Left colon (tissue), 2 donors: ENCODE data around the gene RBP3. TPM values are rescaled to one million over a fixed set of nuclear protein-coding genes. Genes with fewer than 3 reads are reported as not detected.
A peak's percentile ranks its signal among the peaks of the same experiment; 100 is the strongest.

Experiments
- ATAC-seq: fragments of 200-7000 bp; cut with Tn5 transposase; one replicate; pipeline ENCODE4 v1.9.1; 2020; ENCODE audit warnings: mild to moderate bottlenecking, moderate library complexity
- DNase-seq, 2 donors: peaks; one replicate each; pipeline ENCODE4 v3.0.0-alpha.2; 2020
- intact Hi-C, 2 donors: fragments of 100-400 bp; cut with DNase I in 1 of 2; cut with micrococcal nuclease in 1 of 2; formaldehyde crosslinking; loops; one replicate each; pipeline versions ENCODE4 v1.11.2 to v1.14.0; 2022; cut with DNase I, micrococcal nuclease
- total RNA-seq, 2 donors: library from RNA; stranded (reverse); fragmentation: NEBNext Ultra II Directional; extraction: Animal tissue kit (Norgen Biotek cat#: 25700); gene quantifications; one replicate each; pipeline ENCODE4 v1.2.1, GENCODE V29; 2021
- donor health status: DM: no; HTN: no; CAD: no.
- donor health status: DM: yes; HTN: yes; CAD: no.

Gene RBP3
- total RNA-seq, 2 donors from 2014 or later = not detected

DNA sequence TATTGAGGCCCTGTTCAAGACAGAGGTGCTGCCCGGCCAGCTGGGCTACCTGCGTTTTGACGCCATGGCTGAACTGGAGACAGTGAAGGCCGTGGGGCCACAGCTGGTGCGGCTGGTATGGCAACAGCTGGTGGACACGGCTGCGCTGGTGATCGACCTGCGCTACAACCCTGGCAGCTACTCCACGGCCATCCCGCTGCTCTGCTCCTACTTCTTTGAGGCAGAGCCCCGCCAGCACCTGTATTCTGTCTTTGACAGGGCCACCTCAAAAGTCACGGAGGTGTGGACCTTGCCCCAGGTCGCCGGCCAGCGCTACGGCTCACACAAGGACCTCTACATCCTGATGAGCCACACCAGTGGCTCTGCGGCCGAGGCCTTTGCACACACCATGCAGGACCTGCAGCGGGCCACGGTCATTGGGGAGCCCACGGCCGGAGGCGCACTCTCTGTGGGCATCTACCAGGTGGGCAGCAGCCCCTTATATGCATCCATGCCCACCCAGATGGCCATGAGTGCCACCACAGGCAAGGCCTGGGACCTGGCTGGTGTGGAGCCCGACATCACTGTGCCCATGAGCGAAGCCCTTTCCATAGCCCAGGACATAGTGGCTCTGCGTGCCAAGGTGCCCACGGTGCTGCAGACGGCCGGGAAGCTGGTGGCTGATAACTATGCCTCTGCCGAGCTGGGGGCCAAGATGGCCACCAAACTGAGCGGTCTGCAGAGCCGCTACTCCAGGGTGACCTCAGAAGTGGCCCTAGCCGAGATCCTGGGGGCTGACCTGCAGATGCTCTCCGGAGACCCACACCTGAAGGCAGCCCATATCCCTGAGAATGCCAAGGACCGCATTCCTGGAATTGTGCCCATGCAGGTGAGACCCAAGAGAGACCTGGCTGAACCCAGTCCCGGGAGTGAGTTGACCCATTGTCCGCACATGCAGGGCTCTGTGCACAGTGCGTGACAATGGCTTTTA is 2.8 kb downstream of the RBP3 start:
- DNase-seq (no peak), ATAC-seq (no peak)
- intact Hi-C loops = no loop called here

DNA sequence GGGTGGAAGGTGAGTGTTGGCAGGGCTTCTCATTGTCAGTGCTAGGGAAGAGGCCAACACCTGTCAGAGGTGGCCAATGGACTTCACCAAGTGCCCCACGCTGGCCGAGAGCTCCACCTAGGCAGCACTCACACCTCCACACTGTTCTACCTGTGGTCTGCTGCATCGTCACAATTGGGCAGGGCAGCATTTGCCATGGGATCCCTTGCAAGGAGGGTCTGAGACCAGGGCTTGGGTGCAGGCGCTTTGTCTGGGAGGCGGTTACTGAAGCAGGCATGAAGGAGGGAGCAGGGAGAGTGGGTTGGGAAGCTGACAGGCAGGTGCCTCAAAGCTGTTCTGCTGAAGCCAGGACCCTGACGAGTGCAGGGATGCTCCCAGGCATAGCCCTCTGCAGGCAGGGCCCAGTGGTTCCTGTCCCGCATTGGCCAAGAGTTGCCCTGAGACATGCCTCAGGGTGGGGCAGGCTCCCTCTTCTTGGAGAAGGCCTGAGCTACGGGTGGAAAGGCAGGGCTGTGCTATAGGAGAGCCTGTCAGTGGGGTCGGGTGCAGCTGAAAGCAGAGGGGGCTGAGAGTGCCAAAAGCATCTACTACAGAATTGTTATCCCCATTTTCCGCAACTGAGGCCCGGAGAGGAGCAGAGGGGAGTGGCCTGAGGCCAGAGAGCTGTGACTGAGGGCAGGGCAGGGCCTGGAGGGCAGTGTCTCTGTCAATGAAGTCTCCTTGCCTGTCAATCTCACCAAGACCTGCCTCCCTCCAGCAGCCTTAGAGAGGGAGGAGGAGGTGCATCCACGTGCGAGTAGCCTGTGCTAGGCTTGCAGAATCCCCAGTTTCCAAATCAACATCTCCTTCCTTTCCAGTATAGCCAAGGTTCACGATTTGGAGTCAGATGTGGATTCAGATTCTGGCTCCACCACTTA is 4.0 kb downstream of the RBP3 start:
- intact Hi-C loops = no loop called here
- ATAC-seq = no peak
- no peak for DNase-seq

DNA sequence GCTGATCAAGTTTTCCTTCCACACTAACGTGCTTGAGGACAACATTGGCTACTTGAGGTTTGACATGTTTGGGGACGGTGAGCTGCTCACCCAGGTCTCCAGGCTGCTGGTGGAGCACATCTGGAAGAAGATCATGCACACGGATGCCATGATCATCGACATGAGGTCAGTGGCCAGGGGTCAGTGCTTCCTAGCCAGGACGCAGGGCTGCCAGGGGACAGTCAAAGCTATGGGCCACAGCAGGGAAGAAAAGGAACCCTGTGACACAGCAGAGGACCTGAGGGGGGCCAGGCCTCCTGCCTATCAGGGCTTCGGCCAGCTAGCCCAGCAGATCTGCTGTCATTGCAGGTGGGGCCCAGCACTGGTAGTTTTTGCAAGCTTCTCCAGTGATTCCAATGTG is 5.2 kb downstream of the RBP3 start:
- ATAC-seq (no peak), DNase-seq (no peak)
- intact Hi-C loops = no loop called here

DNA sequence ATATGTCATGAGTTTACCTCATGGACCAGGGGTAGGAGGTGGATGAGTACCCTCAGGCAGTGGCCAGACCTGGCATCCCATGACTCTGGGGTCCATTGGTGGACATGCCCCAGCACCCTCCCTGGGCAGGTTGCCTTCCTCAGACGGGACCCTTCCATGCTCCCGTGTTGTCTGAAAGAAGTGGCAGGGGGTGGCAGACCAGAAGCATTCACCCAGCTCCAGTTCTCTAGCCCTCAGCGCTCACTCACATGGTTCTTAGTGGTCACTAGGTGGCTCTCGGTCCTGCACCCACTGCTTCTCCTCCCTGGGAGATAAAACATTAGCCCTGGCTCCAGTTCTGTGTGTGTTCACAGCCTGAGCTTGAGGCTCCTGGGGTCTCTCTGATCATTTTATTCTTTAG is 6.0 kb downstream of the RBP3 start:
- DNase-seq = no peak
- intact Hi-C loops = no loop called here
- ATAC-seq = no peak

DNA sequence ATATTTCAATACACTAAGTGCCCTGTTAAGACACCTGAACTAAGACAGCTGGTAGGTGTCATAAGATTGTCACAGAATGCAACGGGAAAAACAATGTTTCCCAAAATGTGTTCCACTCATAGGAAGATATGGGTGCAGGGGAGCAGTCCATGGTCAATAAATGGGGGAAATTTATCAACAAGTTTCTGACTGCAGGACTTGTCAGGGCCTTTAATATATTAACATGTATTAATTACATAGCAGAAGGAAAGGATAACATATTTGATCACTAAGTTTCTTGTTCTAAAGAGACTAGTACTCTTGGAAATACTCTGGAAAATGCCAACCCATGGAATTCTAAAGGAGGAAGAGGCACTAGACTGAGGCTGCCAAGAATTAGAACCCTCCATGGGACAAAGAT is 6.7 kb downstream of the RBP3 start:
- ATAC-seq (no peak), DNase-seq (no peak)
- intact Hi-C loops = no loop called here

DNA sequence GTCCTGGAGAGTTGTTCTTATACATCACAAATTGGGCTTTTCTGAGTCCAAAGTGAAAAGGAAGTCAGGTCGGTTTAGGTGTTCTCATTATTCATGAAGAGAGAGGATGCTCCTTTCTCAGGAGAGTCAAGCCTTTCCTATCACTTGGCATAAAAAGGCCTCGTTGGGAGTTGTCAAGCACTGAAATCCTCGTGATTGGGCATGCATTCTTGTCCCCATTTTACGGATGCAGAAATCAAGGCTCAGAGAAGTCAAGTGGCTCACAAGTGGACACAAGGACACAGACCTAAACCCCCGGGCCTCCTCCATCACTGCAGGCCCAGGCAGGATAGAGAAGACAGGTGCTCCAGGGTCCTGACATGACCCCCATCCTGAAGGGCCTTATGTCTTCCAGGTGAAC is 8.5 kb downstream of the RBP3 start:
- ATAC-seq (no peak), DNase-seq (no peak)
- intact Hi-C loops = no loop called here

DNA sequence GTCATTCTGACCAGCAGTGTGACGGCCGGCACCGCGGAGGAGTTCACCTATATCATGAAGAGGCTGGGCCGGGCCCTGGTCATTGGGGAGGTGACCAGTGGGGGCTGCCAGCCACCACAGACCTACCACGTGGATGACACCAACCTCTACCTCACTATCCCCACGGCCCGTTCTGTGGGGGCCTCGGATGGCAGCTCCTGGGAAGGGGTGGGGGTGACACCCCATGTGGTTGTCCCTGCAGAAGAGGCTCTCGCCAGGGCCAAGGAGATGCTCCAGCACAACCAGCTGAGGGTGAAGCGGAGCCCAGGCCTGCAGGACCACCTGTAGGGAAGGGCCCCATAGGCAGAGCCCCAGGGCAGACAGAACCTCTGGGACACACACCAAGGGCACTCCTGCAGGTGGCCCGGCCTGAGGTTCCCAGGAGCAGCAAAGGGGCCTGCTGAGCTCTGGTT is 9.0 kb downstream of the RBP3 start:
- ATAC-seq (no peak), DNase-seq (no peak)
- intact Hi-C loops = no loop called here

DNA sequence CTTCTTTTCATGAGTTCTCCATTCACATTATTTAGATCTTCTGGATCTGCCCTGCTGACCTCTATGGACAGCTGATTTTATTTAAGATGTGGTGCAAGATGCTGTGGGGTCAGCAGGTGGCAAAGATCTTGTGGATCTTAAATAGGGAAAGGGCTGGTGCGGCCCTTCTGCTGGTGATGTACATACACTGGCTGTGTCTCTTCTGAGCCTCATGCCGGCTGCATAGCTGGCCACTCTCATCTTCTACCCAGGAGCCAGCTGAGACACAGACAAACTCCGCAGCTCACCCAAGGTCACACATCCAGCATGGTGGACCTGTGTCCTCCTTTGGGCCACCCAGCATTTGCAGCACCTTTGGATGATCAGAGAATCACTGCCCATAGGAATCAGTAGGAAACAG is 9.7 kb downstream of the RBP3 start:
- peak in 1 of 2 donors; percentile 3 for DNase-seq
- ATAC-seq = no peak
- intact Hi-C loops = no loop called here

DNA sequence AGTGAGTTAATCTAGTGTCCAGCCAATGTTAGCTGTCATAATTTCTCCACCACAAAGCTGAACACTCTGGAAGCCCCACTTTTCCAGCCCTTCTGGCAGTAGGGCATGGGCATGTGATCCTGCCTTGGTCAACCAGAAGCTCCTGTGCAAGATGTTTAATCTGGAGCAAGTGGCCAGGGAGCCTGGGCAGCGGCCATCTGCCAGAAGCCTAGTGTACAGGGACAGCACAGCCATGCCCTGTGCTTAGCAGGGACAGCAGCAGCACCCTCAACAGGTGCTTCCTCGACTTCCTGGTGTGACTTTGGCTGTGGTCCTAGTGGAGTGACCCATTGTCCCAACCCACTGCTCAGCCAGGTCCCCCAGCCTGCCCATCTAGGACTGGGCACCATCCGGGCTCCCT is 10.3 kb downstream of the RBP3 start:
- intact Hi-C loops = no loop called here
- ATAC-seq (no peak), DNase-seq (peak in 1 of 2 donors; percentile 8)

DNA sequence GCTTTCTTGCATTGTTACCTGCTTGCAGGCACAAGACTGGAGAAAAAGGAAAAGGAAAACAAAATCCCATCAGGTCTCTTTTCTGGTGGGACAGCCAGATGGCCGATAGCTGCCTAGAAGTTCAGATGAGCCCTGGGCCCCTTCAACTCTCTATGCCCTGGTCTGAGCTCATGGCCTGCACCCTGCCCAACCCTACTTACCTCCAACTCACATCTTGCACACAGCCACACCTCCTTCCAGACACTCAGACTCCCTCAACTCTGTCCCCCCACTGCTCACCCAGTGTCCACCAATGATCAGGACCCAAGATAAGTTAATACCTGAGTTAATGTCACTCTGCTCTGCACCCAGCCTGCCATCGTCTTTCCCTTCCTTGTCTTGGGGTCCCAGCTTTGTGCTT is 10.9 kb downstream of the RBP3 start:
- DNase-seq = peak in 1 of 2 donors; percentile 10
- intact Hi-C loops = no loop called here
- no peak for ATAC-seq

DNA sequence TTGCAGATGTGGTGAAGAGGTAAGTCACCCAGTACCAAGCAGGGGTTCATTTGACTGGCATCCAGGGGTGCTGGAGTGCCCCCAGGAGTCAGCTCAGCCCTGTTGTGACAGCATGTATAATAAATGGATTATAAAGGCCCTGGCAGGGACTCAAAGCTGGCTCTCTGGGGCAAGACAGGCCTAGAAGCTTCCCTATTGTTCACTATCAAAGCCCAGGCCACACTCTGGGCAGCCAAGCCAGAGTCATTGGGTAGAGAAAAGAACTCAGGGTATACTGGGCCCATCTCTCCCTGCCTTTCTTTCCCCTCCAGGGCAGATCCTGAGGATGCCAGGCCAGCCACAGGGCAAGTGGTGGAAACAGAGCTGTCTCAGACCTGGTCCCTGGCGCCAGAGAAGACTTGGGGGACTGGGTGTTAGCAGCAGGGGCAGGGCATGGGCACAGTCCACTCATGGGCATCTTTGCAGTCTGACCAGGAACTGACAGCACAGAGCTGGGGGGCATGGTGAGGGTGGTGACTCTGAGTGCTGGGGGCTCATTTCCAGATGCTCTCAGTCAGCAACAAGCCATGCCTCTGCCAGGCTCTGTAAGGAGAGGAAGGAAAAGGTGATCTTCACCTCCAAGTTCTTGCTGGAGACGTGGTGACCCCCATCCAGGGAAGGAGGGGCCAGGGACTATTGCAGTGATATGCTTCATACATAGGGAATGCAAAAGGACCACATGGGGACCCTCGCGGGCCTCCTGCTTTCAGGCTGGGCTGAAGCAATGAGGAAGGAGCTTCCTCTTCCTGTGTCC is 11.7 kb downstream of the RBP3 start:
- intact Hi-C loops = no loop called here

DNA sequence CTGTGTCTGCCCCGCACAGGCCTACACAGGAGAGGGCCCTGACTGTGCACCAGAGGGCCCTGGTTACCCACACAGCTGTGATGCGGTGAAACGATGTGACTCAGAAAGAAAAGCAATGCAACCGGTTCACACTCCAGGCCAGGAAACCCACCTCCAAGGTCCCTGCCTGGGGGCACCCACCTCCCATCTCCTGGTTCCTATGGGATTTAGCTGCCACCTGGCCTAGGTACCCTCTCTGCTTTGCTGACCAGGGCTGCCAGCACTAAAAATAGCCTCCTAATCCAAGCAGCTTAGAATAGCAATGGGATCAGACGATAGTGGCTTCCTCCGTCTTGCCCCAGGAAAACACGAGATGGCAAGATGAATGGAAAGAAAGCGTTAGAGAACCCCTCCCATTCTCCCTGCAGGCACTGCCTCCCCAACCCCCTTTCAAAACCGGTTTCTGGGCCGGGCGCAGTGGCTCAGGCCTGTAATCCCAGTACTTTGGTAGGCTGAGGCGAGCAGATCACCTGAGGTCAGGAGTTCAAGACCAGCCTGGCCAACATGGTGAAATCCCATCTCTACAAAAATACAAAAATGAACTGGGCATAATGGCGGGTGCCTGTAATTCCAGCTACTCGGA is 12.4 kb downstream of the RBP3 start:
- DNase-seq = no peak
- intact Hi-C loops = no loop called here
- ATAC-seq = no peak

More for the DNA sequence above, 11.7 kb downstream of the RBP3 start:
- ATAC-seq (no peak), DNase-seq (no peak)

DNA sequence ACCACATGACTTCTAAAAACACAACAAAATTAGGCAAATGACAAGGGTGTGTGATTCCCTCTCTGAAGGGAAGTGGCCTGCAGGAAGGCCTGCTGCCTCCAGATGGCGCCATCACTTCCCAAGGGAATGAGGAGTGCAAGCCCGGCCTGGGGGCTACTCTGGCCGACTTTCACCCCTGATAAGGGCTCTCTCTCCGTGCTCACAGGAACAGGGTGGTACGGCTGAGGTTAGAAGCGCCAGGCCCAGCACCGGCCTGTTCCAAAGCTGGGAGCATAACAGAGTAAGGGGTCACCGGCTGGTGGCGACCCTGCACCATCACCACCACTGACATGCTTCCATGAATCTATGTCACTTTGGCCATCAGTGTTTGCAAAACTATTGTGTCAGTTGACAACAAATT is 13.1 kb downstream of the RBP3 start:
- DNase-seq = peak in 1 of 2 donors; percentile 54
- ATAC-seq = peak; percentile 39
- intact Hi-C loops = no loop called here

DNA sequence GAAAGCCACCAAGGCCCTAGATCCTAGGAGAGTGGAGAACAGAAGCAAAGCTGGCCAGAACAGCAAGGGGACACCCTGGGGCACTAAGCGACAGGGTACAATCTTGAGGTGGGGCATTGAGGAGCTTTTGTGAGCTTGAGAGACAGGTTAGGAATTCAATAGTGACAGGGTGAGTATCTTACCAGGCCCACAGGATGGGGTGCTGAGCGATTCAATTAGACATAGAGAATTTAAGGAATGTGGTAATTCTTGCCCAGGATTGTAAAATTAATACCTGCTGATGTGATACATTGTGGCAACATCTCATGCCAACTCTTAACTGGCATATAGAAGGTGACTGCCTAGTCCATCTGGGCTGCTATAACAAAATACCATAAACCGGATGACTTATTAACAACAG is 14.0 kb downstream of the RBP3 start:
- intact Hi-C loops = no loop called here
- DNase-seq (no peak), ATAC-seq (no peak)

DNA sequence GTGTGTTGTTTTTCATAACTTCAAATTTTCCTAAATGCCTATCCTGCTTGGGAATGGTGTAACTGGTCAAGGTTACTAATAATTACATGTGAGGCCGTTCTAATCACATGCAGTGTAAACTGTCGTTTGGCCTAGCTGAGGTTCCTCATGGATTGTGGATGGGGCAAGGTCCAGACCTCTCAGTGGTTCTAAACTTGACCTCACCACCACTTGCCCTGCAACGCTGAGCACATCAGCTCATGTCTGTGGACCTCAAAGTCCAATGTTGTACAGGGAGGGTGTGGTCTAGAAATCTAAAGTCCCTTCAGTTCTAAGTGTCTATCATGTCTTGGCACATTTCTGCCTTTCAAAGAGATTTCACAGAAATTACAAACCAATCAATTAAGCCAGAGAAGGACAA is 15.6 kb downstream of the RBP3 start:
- intact Hi-C loops = no loop called here
- ATAC-seq (peak; percentile 93), DNase-seq (peak in 1 of 2 donors; percentile 22)

DNA sequence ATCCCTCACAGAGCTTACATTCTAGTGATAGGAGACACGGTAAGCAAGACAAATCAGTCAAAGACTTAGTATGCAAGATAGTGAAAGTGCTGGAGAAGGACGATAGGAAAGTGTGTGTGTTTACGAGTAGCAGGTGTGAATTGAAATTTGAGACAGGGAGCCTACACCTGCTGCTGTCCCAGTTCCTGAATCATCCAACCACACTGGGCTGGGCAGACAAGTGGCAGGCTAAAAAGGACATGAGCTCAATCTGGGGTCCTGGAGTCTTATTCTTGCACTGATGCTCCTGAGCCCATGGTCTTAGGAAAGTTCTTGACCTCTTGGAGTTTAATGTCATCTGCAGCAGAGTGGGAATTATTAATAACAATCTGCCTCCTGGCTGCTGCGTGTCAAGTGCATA is 16.2 kb downstream of the RBP3 start:
- ATAC-seq = peak; percentile 44
- no peak for DNase-seq
- intact Hi-C loops = no loop called here

DNA sequence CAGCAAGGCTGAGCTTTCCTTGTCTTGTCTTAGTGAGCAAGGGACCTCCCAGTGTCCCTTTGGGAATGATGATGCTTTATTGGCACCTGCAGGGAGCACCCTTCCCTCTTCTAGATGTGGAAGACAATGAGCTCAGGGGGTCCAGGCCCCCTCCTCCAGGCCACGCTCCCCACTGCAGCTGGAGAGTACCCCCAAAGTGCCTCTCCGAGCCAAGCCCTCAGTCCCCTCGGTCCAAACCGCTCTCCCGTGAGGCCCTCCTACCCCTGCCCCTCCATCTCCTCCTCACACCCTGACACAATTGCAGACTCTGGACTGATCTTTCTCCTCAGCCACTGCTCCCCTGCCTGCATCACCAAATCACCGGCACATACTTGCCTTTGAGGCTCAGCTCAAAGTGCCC is 16.7 kb downstream of the RBP3 start:
- no peak for ATAC-seq
- intact Hi-C loops = no loop called here
- no peak for DNase-seq

DNA sequence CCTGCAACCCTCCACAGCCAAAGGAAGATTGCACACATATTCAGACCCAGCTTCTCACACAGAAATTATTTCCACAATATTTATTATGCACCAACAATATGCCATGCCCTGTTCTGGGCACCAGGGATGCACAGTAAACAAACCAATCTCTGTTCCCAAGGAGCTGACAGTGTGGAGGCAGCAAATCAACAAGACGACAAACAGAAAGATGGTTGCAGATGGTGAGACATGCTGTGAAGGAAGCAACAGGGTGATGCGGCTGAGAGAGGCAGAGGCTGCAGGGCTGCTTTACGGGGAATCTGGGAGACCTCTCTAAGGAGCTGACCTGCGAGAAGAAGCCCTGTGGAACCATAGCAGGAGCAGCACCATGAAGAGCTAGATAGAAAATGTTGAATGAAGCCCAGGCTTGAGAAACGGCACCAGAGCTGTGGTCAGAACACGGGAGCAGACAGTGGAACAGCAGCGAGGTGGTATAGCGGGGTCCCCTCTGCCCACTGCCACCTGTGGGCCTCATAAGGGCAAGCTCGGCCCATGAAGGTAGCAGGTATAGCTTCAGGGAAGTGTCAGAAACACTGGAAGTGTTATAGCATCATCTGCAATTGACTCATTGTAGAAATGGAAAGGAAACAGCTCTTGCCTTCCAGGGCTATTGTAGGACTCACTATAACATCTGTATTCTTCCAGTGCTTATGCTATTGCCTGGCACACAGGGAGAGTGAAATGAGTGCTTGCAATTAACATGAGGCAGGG is 17.4 kb downstream of the RBP3 start:
- intact Hi-C loops = no loop called here
- ATAC-seq (no peak), DNase-seq (no peak)
